WTC11 (cell line): ENCODE results near the gene DMXL2. TPM values are rescaled to one million over a fixed set of nuclear protein-coding genes. Genes with fewer than 3 reads are reported as not detected.

Experiments used
- ATAC-seq: fragments of 200-7000 bp; cut with Tn5 transposase; 2 replicates; pipeline ENCODE4 v1.10.0; 2021; ENCODE audit warnings: mild to moderate bottlenecking, moderate library complexity
- CTCF ChIA-PET: fragments of 300-600 bp; sonication (Branson Sonifier 250); formaldehyde crosslinking; loops from one replicate; lab custom pipeline; 2021; ENCODE audit warnings: antibody characterized with exemption; lab: Charles Lee
- POLR2A ChIA-PET: fragments of 350-600 bp; sonication (Branson Sonifier 250); formaldehyde crosslinking; loops from one replicate; lab custom pipeline; 2021; ENCODE audit warnings: antibody characterized with exemption; lab: Charles Lee
- DNase-seq: peaks from one replicate; pipeline ENCODE4 v3.0.0; 2021; ENCODE audit warnings: low spot score
- H3K27ac Mint-ChIP-seq: 2 replicates; pipeline ENCODE4 v1.8.0; 2021; ENCODE audit warnings: mixed read lengths
- H3K27me3 Mint-ChIP-seq: 2 replicates; pipeline ENCODE4 v1.8.0; 2021; ENCODE audit warnings: low read depth, mild to moderate bottlenecking, moderate library complexity, mixed read lengths
- H3K36me3 Mint-ChIP-seq: 2 replicates; pipeline ENCODE4 v1.8.0; 2021; ENCODE audit warnings: mixed read lengths
- H3K4me1 Mint-ChIP-seq: 2 replicates; pipeline ENCODE4 v1.8.0; 2022; ENCODE audit warnings: mixed read lengths
- H3K4me3 Mint-ChIP-seq: 2 replicates; pipeline ENCODE4 v1.8.0; 2021; ENCODE audit warnings: mild to moderate bottlenecking, moderate library complexity, mixed read lengths
- H3K9me3 Mint-ChIP-seq: 2 replicates; pipeline ENCODE4 v1.8.0; 2021; ENCODE audit warnings: mixed read lengths
- ARID4B ChIP-seq: sonication (generic); formaldehyde crosslinking; IDR thresholded peaks from 2 replicates; pipeline ENCODE4 v1.8.0; 2023; ENCODE audit warnings: missing genetic modification reagents, mild to moderate bottlenecking, borderline replicate concordance
- ATF3 ChIP-seq: sonication (generic); formaldehyde crosslinking; conservative IDR thresholded peaks from 2 replicates; pipeline ENCODE4 v1.8.1; 2022; ENCODE audit warnings: mild to moderate bottlenecking, missing genetic modification reagents
- ESRRA ChIP-seq: sonication (generic); formaldehyde crosslinking; IDR thresholded peaks from 2 replicates; pipeline ENCODE4 v1.8.1; 2022; ENCODE audit warnings: mild to moderate bottlenecking, missing genetic modification reagents, borderline replicate concordance
- FOXJ3 ChIP-seq: sonication (generic); formaldehyde crosslinking; IDR thresholded peaks from 2 replicates; pipeline ENCODE4 v1.9.0; 2021; ENCODE audit warnings: missing genetic modification reagents, mild to moderate bottlenecking, borderline replicate concordance
- HMGXB4 ChIP-seq: sonication (generic); formaldehyde crosslinking; IDR thresholded peaks from 2 replicates; pipeline ENCODE4 v1.8.1; 2023; ENCODE audit warnings: mild to moderate bottlenecking, moderate library complexity, missing genetic modification reagents
- IRF2 ChIP-seq: sonication (generic); formaldehyde crosslinking; IDR thresholded peaks from 2 replicates; pipeline ENCODE4 v1.8.0; 2022; ENCODE audit warnings: low read depth, missing genetic modification reagents, borderline replicate concordance
- JUN ChIP-seq: sonication (generic); formaldehyde crosslinking; IDR thresholded peaks from 2 replicates; pipeline ENCODE4 v1.8.0; 2023; ENCODE audit warnings: mild to moderate bottlenecking, missing genetic modification reagents
- NFE2L1 ChIP-seq: sonication (generic); formaldehyde crosslinking; IDR thresholded peaks from 2 replicates; pipeline ENCODE4 v1.8.1; 2023; ENCODE audit warnings: missing genetic modification reagents
- NFYB ChIP-seq: sonication (generic); formaldehyde crosslinking; conservative IDR thresholded peaks from 2 replicates; pipeline ENCODE4 v1.8.0; 2022; ENCODE audit warnings: low read depth, missing genetic modification reagents
- OVOL2 ChIP-seq: fragments of 250-450 bp; sonication (Bioruptor Pico); IDR thresholded peaks from 2 replicates; pipeline ENCODE4 v1.9.0; 2021; ENCODE audit warnings: mild to moderate bottlenecking, borderline replicate concordance
- PREB ChIP-seq: sonication (generic); formaldehyde crosslinking; IDR thresholded peaks from 2 replicates; pipeline ENCODE4 v1.8.1; 2022; ENCODE audit warnings: mild to moderate bottlenecking, missing genetic modification reagents, moderate library complexity, borderline replicate concordance
- RELA ChIP-seq: sonication (generic); formaldehyde crosslinking; IDR thresholded peaks from 2 replicates; pipeline ENCODE4 v1.8.1; 2022; ENCODE audit warnings: missing genetic modification reagents, mild to moderate bottlenecking, borderline replicate concordance
- SMAD4 ChIP-seq: sonication (generic); formaldehyde crosslinking; IDR thresholded peaks from 2 replicates; pipeline ENCODE4 v1.8.0; 2022; ENCODE audit warnings: mild to moderate bottlenecking, missing genetic modification reagents
- STAT6 ChIP-seq: sonication (generic); formaldehyde crosslinking; conservative IDR thresholded peaks from 2 replicates; pipeline ENCODE4 v1.8.1; 2023; ENCODE audit warnings: mild to moderate bottlenecking, low read depth, missing genetic modification reagents, moderate library complexity
- TEAD4 ChIP-seq: sonication (generic); formaldehyde crosslinking; IDR thresholded peaks from 2 replicates; pipeline ENCODE4 v1.8.0; 2022; ENCODE audit warnings: mild to moderate bottlenecking, missing genetic modification reagents
- ZMAT4 ChIP-seq: fragments of 250-450 bp; sonication (Bioruptor Pico); IDR thresholded peaks from 2 replicates; pipeline ENCODE4 v1.9.0; 2021; ENCODE audit warnings: mild to moderate bottlenecking
- ZNF121 ChIP-seq: sonication (generic); formaldehyde crosslinking; IDR thresholded peaks from 2 replicates; pipeline ENCODE4 v1.8.0; 2023; ENCODE audit warnings: missing genetic modification reagents
- ZNF263 ChIP-seq: sonication (generic); formaldehyde crosslinking; IDR thresholded peaks from 2 replicates; pipeline ENCODE4 v1.8.1; 2022; ENCODE audit warnings: low read depth, mild to moderate bottlenecking, moderate library complexity, missing genetic modification reagents
- ZNF396 ChIP-seq: fragments of 250-450 bp; sonication (Bioruptor Pico); IDR thresholded peaks from 2 replicates; pipeline ENCODE4 v1.8.0; 2021; ENCODE audit warnings: mild to moderate bottlenecking, moderate library complexity, borderline replicate concordance
- ZNF512 ChIP-seq: sonication (generic); formaldehyde crosslinking; IDR thresholded peaks from 2 replicates; pipeline ENCODE4 v1.8.1; 2022; ENCODE audit warnings: missing genetic modification reagents, borderline replicate concordance
- ZNF671 ChIP-seq: fragments of 250-450 bp; sonication (Bioruptor Pico); IDR thresholded peaks from 2 replicates; pipeline ENCODE4 v1.8.0; 2021; ENCODE audit warnings: mild to moderate bottlenecking
- total RNA-seq: library from RNA; stranded (reverse); gene quantifications from 3 replicates; pipeline ENCODE4 v1.2.3, GENCODE V29; 2021

The DMXL2 gene
- total RNA-seq, 1 experiment from 2014 or later, result 10.4 TPM

GRCh38 chr15:51576911-51577500 is 45.6 kb downstream of the DMXL2 start:
- Mint-ChIP-seq H3K4me3 (no peak overlapping the region), H3K9me3 (peaks cover 9% of the 10 kb centered on the region; the same call in 1 of the 2 replicates), H3K36me3 (no peaks in the 10 kb centered on the region), H3K27ac (no peak overlapping the region), H3K27me3 (no peaks in the 10 kb centered on the region), H3K4me1 (no peaks in the 10 kb centered on the region)
- TF ChIP-seq SMAD4 (no peak), ARID4B (CRISPR knock-in tag) (no peak), HMGXB4 (CRISPR knock-in tag) (no peak), JUN (no peak), ZNF263 (CRISPR knock-in tag) (no peak), TEAD4 (CRISPR knock-in tag) (no peak), ZNF512 (CRISPR knock-in tag) (no peak)
- DNase-seq, result no peak
- no peak for ATAC-seq
- ChIA-PET CTCF (no interaction called here), POLR2A (no interaction called here)

- no peaks in the 10 kb centered on the region for H3K36me3 Mint-ChIP-seq
- TF ChIP-seq NFE2L1 (no peak), RELA (no peak), JUN (no peak), ZNF396 (CRISPR knock-in tag) (no peak), OVOL2 (CRISPR knock-in tag) (no peak), ZNF671 (CRISPR knock-in tag) (no peak), IRF2 (CRISPR knock-in tag) (no peak), ZMAT4 (CRISPR knock-in tag) (no peak), FOXJ3 (CRISPR knock-in tag) (no peak), PREB (CRISPR knock-in tag) (no peak), STAT6 (CRISPR knock-in tag) (no peak), NFYB (CRISPR knock-in tag) (no peak), ESRRA (no peak), ZNF121 (CRISPR knock-in tag) (no peak), ATF3 (CRISPR knock-in tag) (no peak)
Observed at GRCh38 chr15:51576286-51576850, 46.2 kb downstream of the DMXL2 start.

More at GRCh38 chr15:51576286-51576850, 46.2 kb downstream of the DMXL2 start:
- Mint-ChIP-seq H3K4me3 (no peak overlapping the region), H3K4me1 (no peaks in the 10 kb centered on the region), H3K9me3 (peaks cover 12% of the 10 kb centered on the region), H3K27me3 (peaks cover 6% of the 10 kb centered on the region; the same call in 1 of the 2 replicates), H3K27ac (no peak overlapping the region)
- POLR2A ChIA-PET, result no interaction called here
- no peak for ATAC-seq
- CTCF ChIA-PET, result no interaction called here
- DNase-seq, result no peak
